GM12878 (cell line): Measurements from ENCODE around the gene NANOS1. TPM values are rescaled to one million over a fixed set of nuclear protein-coding genes. Genes with fewer than 3 reads are reported as not detected.

ENCODE experiments used
- ATAC-seq: fragments of 200-7000 bp; cut with Tn5 transposase; 3 replicates; pipeline ENCODE4 v1.9.1; 2020; ENCODE audit warnings: mild to moderate bottlenecking, moderate library complexity
- BruUV-seq: library from RNA; stranded (reverse); fragments of 400-500 nt; replicated peaks from 2 replicates; lab custom pipeline; 2021; lab: Mats Ljungman, UMichigan
- CTCF ChIA-PET: fragments of 300-600 bp; sonication (Branson Sonifier 250); formaldehyde crosslinking; extraction: SDS; loops from one replicate; lab custom pipeline; 2021; ENCODE audit warnings: inconsistent platforms; lab: Yijun Ruan, JAX
- POLR2A ChIA-PET: fragments of 350-600 bp; formaldehyde crosslinking; extraction: SDS; loops from one replicate; lab custom pipeline; 2021; ENCODE audit warnings: inconsistent platforms; lab: Charles Lee
- RAD21 ChIA-PET: fragments of 300-600 bp; sonication (Branson Sonifier 250); formaldehyde crosslinking; loops from one replicate; lab custom pipeline; 2023; ENCODE audit warnings: antibody characterized with exemption; ENCODE audit not compliant: unreplicated experiment; lab: Charles Lee
- SMC1A ChIA-PET: fragments of 300-600 bp; sonication (Branson Sonifier 250); formaldehyde crosslinking; loops from one replicate; lab custom pipeline; 2023; ENCODE audit not compliant: unreplicated experiment, uncharacterized antibody; lab: Charles Lee
- DNase-seq: peaks from one replicate; pipeline ENCODE4 v3.0.0-alpha.2; 2011; ENCODE audit warnings: low read depth, low spot score
- FAIRE-seq: peaks from 3 replicates; lab custom pipeline; 2011; peaks lifted over from hg19 to GRCh38; lab: Jason Lieb, UNC
- H2AFZ ChIP-seq: 2 replicates; pipeline ENCODE4 v1.6.0; 2011; ENCODE audit warnings: low read depth, low read length, control low read depth; ENCODE audit not compliant: control insufficient read depth
- H3K27ac ChIP-seq: 2 replicates; pipeline ENCODE4 v1.5.1; 2011; ENCODE audit warnings: control low read depth; ENCODE audit not compliant: control insufficient read depth, insufficient read depth
- H3K27me3 ChIP-seq, 2 experiments: replicated peaks in 1 of 2; 2 replicates each; pipeline versions ENCODE4 v1.6.0 to v1.6.1; 2011; ENCODE audit warnings: low read length in 1 of 2; ENCODE audit not compliant: control insufficient read depth in 2 of 2, insufficient read depth in 2 of 2
- H3K36me3 ChIP-seq, 2 experiments: 2 replicates each; pipeline ENCODE4 v1.5.1; 2011; ENCODE audit warnings: low read length in 1 of 2; ENCODE audit not compliant: control insufficient read depth in 2 of 2, insufficient read depth in 2 of 2
- H3K4me1 ChIP-seq: 2 replicates; pipeline ENCODE4 v1.6.1; 2011; ENCODE audit warnings: mild to moderate bottlenecking, low read length, moderate library complexity, mixed read lengths; ENCODE audit not compliant: control insufficient read depth, insufficient read depth
- H3K4me2 ChIP-seq: 2 replicates; pipeline ENCODE4 v1.6.0; 2011; ENCODE audit warnings: control low read depth; ENCODE audit not compliant: control insufficient read depth, insufficient read depth
- H3K4me3 ChIP-seq: fragments of 200-600 bp; sonication (generic); 2 replicates; pipeline ENCODE4 v1.5.1; 2016
- H3K79me2 ChIP-seq: 2 replicates; pipeline ENCODE4 v1.6.0; 2011; ENCODE audit warnings: low read length; ENCODE audit not compliant: control insufficient read depth, insufficient read depth
- H3K9ac ChIP-seq: 2 replicates; pipeline ENCODE4 v1.8.0; 2011; ENCODE audit warnings: low read length, control low read depth, mixed read lengths; ENCODE audit not compliant: control insufficient read depth, insufficient read depth
- H3K9me3 ChIP-seq: replicated peaks from 3 replicates; pipeline ENCODE4 v1.5.1; 2011; ENCODE audit warnings: mild to moderate bottlenecking, low read length; ENCODE audit not compliant: control insufficient read depth, insufficient read depth
- H4K20me1 ChIP-seq: 2 replicates; pipeline ENCODE4 v1.6.0; 2011; ENCODE audit not compliant: control insufficient read depth, insufficient read depth
- BCL11A ChIP-seq: IDR thresholded peaks from 2 replicates; pipeline ENCODE4 v1.6.1; 2011; ENCODE audit warnings: low read depth, low read length
- BMI1 ChIP-seq: fragments of 450-650 bp; IDR thresholded peaks from 2 replicates; pipeline ENCODE4 v1.6.1; 2016; ENCODE audit warnings: mild to moderate bottlenecking, moderate library complexity, borderline replicate concordance
- CHD2 ChIP-seq: IDR thresholded peaks from 2 replicates; pipeline ENCODE4 v1.6.1; 2011; ENCODE audit warnings: low read depth, low read length, improper control_type of control experiment, borderline replicate concordance
- EGR1 ChIP-seq, 2 experiments: IDR thresholded peaks; 1 replicate in 1 of 2; 2 replicates in 1 of 2; pipeline ENCODE4 v1.6.1; 2011 to 2012; ENCODE audit warnings: low read depth in 2 of 2, low read length in 2 of 2, borderline replicate concordance in 1 of 2, mild to moderate bottlenecking in 1 of 2, moderate library complexity in 1 of 2
- HDAC2 ChIP-seq: fragments of 200-600 bp; sonication (generic); IDR thresholded peaks from 2 replicates; pipeline ENCODE4 v1.6.1; 2017
- IKZF2 ChIP-seq, 2 experiments: fragments of 450-650 bp; IDR thresholded peaks; 2 replicates each; pipeline ENCODE4 v1.6.1; 2017; ENCODE audit warnings: mild to moderate bottlenecking in 2 of 2, moderate library complexity in 2 of 2
- NR2C2 ChIP-seq: IDR thresholded peaks from 2 replicates; pipeline ENCODE4 v1.6.1; 2011; ENCODE audit warnings: borderline replicate concordance, low read depth; ENCODE audit not compliant: control insufficient read depth, insufficient read length
- PAX5 ChIP-seq: IDR thresholded peaks from 2 replicates; pipeline ENCODE4 v1.6.1; 2011; ENCODE audit warnings: low read depth, low read length, borderline replicate concordance
- PML ChIP-seq: IDR thresholded peaks from 2 replicates; pipeline ENCODE4 v1.6.1; 2012; ENCODE audit warnings: low read length, inconsistent platforms
- POU2F2 ChIP-seq: IDR thresholded peaks from 3 replicates; pipeline ENCODE4 v1.6.1; 2011; ENCODE audit warnings: low read depth, mild to moderate bottlenecking, low read length, borderline replicate concordance
- RAD21 ChIP-seq: IDR thresholded peaks from 2 replicates; pipeline ENCODE4 v1.6.1; 2011; ENCODE audit warnings: mild to moderate bottlenecking, low read depth, low read length, moderate library complexity; ENCODE audit not compliant: insufficient read depth
- SMAD5 ChIP-seq: IDR thresholded peaks from 2 replicates; pipeline ENCODE4 v1.6.1; 2016; ENCODE audit warnings: antibody characterized with exemption, low read depth
- SREBF2 ChIP-seq: IDR thresholded peaks from 2 replicates; pipeline ENCODE4 v1.6.1; 2012; ENCODE audit warnings: mild to moderate bottlenecking, low read length
- STAT3 ChIP-seq: IDR thresholded peaks from 2 replicates; pipeline ENCODE4 v1.6.1; 2011; ENCODE audit warnings: low read depth, low read length, improper control_type of control experiment
- TCF12 ChIP-seq: IDR thresholded peaks from 2 replicates; pipeline ENCODE4 v1.6.1; 2011; ENCODE audit warnings: low read depth, mild to moderate bottlenecking, low read length
- WGBS: methylation state at CpG from one replicate; pipeline ENCODE4 v1.1.6; 2016; ENCODE audit warnings: low lambda C conversion rate; ENCODE audit not compliant: insufficient replicate concordance, insufficient coverage; ENCODE audit errors: missing lambda C conversion rate; 5-methylcytosine and 5-hydroxymethylcytosine counted together
- in situ Hi-C: fragments of 300-500 bp; cut with MboI; formaldehyde crosslinking; loops from 9 replicates; pipeline ENCODE4 v1.14.3; 2018; ENCODE audit warnings: mixed read lengths
- intact Hi-C: fragments of 100-400 bp; cut with micrococcal nuclease; formaldehyde crosslinking; loops from one replicate; pipeline ENCODE4 v1.14.2; 2022; ENCODE audit not compliant: unreplicated experiment
- polyA plus RNA-seq, 11 experiments: library from polyadenylated mRNA; depleted of rRNA in 4 of 11; unstranded in 6 of 11; stranded (reverse) in 5 of 11; fragments of >200 nt; fragmentation: Nextera tagmentation in 4 of 11; fragmentation: Illumina TruSeq in 1 of 11; extraction: Ambion mirVana in 4 of 11; extraction: Trizol in 1 of 11; gene quantifications; 1 replicate in 1 of 11; 2 replicates in 10 of 11; pipeline versions ENCODE4 v1.2.1 to v1.2.3, GENCODE V29; 2011 to 2016; ENCODE audit warnings: inconsistent platforms in 2 of 11, missing spikeins in 2 of 11, low read depth in 1 of 11
- total RNA-seq, 4 experiments: library from RNA; depleted of rRNA in 3 of 4; stranded (reverse); fragments of >200 nt in 3 of 4; fragmentation: Illumina TruSeq in 1 of 4; extraction: Trizol in 1 of 4; gene quantifications; 2 replicates each; pipeline versions ENCODE4 v1.2.1 to v1.2.3, GENCODE V29; 2013 to 2021
- TF ChIP-seq, protein P1 (sequence below): fragments of 450-650 bp; formaldehyde crosslinking; IDR thresholded peaks from 2 replicates; pipeline ENCODE4 v1.4.0; 2022; ENCODE audit warnings: mild to moderate bottlenecking, moderate library complexity
- TF ChIP-seq, protein P2 (sequence below): IDR thresholded peaks from 2 replicates; pipeline ENCODE4 v1.6.1; 2011; ENCODE audit warnings: borderline replicate concordance, low read depth, mild to moderate bottlenecking, moderate library complexity, low read length; ENCODE audit not compliant: insufficient read depth, poor library complexity, severe bottlenecking

The NANOS1 gene
- total and polyA plus RNA-seq, 10 of the 15 experiments (the other 5 are each of a cell fraction or from before 2014, with no cell fraction given), result 0.03 to 0.55 (median 0.28) TPM; not detected in 2

DNA sequence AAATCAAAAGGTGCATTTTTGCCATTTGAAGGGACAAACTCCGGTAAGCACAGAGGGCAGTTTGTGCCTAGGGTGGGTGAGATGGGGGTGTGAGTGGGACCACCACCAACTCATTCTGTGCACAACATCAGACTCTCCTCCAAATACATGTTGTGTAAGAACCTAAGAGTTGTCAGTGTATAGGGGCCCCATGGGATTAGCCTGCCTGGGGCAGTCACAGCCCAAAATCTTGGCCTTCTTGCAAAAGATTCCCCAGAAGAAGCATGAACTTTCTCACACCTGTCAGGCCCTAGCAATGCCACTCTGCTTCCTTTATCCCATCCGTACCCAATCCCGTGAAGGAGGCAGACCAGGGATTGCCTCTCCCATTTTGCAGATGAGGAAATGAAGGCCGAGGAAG is 47.1 kb upstream of the NANOS1 start:
- H4K20me1 ChIP-seq, result no peaks in the 10 kb centered on the region
- ChIA-PET SMC1A (no interaction called here), POLR2A (no interaction called here), CTCF (no interaction called here), RAD21 (no interaction called here)
- ATAC-seq (no peak), FAIRE-seq (no peak), DNase-seq (no peak)
- in situ Hi-C loops (no loop called here), intact Hi-C loops (no loop called here)
- BruUV-seq, result no TSS peak
- H3K4me3 ChIP-seq, result no peak overlapping the region
- no peak overlapping the region for H3K4me2 ChIP-seq
- H2AFZ ChIP-seq, result no peak overlapping the region
- peaks cover 13% of the 10 kb centered on the region for H3K4me1 ChIP-seq
- no peaks in the 10 kb centered on the region for H3K36me3 ChIP-seq
- TF ChIP-seq BMI1 (no peak), HDAC2 (no peak), CHD2 (no peak), PAX5 (no peak), POU2F2 (no peak), IKZF2 (IDR thresholded peaks at IDR 0.05) (no peak), PML (no peak), NR2C2 (no peak), SMAD5 (no peak), EGR1 (IDR thresholded peaks at IDR 0.05; ENCODE audit: borderline replicate concordance in 1 of 2, low read depth in 2 of 2, low read length in 2 of 2) (no peak), TCF12 (no peak), BCL11A (no peak), RAD21 (no peak), STAT3 (no peak), SREBF2 (no peak)
- TF ChIP-seq, protein P1, sequence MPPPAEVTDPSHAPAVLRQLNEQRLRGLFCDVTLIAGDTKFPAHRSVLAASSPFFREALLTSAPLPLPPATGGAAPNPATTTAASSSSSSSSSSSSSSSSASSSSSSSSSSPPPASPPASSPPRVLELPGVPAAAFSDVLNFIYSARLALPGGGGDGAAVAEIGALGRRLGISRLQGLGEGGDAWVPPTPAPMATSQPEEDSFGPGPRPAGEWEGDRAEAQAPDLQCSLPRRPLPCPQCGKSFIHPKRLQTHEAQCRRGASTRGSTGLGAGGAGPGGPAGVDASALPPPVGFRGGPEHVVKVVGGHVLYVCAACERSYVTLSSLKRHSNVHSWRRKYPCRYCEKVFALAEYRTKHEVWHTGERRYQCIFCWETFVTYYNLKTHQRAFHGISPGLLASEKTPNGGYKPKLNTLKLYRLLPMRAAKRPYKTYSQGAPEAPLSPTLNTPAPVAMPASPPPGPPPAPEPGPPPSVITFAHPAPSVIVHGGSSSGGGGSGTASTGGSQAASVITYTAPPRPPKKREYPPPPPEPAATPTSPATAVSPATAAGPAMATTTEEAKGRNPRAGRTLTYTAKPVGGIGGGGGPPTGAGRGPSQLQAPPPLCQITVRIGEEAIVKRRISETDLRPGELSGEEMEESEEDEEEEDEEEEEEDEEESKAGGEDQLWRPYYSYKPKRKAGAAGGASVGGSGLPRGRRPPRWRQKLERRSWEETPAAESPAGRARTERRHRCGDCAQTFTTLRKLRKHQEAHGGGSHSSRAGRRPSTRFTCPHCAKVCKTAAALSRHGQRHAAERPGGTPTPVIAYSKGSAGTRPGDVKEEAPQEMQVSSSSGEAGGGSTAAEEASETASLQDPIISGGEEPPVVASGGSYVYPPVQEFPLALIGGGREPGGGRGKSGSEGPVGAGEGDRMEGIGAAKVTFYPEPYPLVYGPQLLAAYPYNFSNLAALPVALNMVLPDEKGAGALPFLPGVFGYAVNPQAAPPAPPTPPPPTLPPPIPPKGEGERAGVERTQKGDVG (CRISPR knock-in tag), result no peak
- TF ChIP-seq, protein P2, sequence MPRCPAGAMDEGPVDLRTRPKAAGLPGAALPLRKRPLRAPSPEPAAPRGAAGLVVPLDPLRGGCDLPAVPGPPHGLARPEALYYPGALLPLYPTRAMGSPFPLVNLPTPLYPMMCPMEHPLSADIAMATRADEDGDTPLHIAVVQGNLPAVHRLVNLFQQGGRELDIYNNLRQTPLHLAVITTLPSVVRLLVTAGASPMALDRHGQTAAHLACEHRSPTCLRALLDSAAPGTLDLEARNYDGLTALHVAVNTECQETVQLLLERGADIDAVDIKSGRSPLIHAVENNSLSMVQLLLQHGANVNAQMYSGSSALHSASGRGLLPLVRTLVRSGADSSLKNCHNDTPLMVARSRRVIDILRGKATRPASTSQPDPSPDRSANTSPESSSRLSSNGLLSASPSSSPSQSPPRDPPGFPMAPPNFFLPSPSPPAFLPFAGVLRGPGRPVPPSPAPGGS, result no peak
- H3K79me2 ChIP-seq, result no peaks in the 10 kb centered on the region
- H3K27me3 ChIP-seq, result no peaks in the 10 kb centered on the region; a peak in 1 of 4 replicates
- no peak overlapping the region for H3K9ac ChIP-seq
- peaks cover 6% of the 10 kb centered on the region; the same call in 2 of the 3 replicates for H3K9me3 ChIP-seq
- 77% methylated on average over 4 of the region's 4 CpGs for WGBS
- H3K27ac ChIP-seq, result no peak overlapping the region
